Measurements from ENCODE around the gene ADPRHL1. TPM values are rescaled to one million over a fixed set of nuclear protein-coding genes. Genes with fewer than 3 reads are reported as not detected.

ADPRHL1 gene
- total RNA-seq, 1 donor from 2014 or later: 0.22 TPM

DNA sequence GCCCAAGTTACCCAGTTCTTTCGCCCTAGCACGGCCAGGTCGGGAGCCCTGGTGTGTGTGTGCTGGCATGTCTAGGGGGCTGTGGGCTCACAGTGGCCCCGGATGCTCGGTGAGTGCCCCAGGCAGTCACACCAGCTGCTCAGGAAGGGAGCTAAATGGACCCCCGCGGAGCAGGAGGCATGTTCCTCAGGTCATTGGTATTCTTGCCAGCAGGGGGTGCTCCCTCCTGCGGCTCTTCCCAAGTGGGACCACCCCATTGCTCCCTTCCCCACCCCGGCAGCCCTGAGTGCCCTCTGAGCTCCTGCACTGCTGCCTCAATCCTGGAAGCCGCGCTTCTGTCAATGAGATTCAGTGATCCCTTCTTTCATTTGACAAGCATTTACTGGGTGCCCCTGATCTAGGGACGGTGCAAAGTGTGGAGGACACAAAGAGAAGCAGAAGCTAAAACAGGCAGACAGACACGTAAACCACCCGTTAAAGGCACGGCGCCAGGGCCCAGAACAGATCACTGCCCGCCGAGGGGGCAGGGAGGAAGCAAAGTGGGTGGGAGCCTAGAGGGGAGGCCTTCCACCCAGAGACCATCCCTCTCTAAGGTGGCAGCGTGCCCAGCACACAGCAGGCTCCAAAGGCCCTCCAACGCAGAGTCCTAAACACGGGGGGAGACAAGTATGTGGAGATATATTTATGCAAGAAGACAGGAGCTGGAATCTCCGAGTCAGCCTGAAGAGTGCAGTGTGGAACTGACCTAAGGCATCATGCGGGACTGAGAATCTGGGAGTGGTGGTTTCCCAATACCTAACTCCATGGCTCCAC is 5.2 kb upstream of the ADPRHL1 start:
- TF ChIP-seq EZH2 (IDR thresholded peaks at IDR 0.05): no peak
- TF ChIP-seq EZH2phosphoT487 (IDR thresholded peaks at IDR 0.05): no peak
- TF ChIP-seq, protein P1, sequence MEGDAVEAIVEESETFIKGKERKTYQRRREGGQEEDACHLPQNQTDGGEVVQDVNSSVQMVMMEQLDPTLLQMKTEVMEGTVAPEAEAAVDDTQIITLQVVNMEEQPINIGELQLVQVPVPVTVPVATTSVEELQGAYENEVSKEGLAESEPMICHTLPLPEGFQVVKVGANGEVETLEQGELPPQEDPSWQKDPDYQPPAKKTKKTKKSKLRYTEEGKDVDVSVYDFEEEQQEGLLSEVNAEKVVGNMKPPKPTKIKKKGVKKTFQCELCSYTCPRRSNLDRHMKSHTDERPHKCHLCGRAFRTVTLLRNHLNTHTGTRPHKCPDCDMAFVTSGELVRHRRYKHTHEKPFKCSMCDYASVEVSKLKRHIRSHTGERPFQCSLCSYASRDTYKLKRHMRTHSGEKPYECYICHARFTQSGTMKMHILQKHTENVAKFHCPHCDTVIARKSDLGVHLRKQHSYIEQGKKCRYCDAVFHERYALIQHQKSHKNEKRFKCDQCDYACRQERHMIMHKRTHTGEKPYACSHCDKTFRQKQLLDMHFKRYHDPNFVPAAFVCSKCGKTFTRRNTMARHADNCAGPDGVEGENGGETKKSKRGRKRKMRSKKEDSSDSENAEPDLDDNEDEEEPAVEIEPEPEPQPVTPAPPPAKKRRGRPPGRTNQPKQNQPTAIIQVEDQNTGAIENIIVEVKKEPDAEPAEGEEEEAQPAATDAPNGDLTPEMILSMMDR (IDR thresholded peaks at IDR 0.05): peak; percentile 39
- Mint-ChIP-seq H3K4me3 (no peak overlapping the region), H3K4me1 (peaks cover 2% of the 10 kb centered on the region), H3K27me3 (ENCODE audit: insufficient read depth, low read depth) (peaks cover 3% of the 10 kb centered on the region), H3K9me3 (no peaks in the 10 kb centered on the region), H3K27ac (no peak overlapping the region), H3K36me3 (peaks cover 18% of the 10 kb centered on the region)
- Histone ChIP-seq H3K27me3 (no peaks in the 10 kb centered on the region), H3K4me3 (no peak overlapping the region), H3K9me3 (ENCODE audit: low read depth) (no peaks in the 10 kb centered on the region), H3K27ac (no peak overlapping the region), H3K4me1 (no peaks in the 10 kb centered on the region), H3K79me2 (ENCODE audit: low read depth) (no peaks in the 10 kb centered on the region), H3K9ac (no peak overlapping the region), H3K4me2 (no peak overlapping the region), H4K20me1 (ENCODE audit: low read depth) (no peaks in the 10 kb centered on the region), H3K36me3 (no peaks in the 10 kb centered on the region), H3F3A (ENCODE audit: low read depth) (no peaks in the 10 kb centered on the region), H2AFZ (replicated peaks) (no peak overlapping the region)
- peak; percentile 57 for DNase-seq (ENCODE audit: low spot score)

DNA sequence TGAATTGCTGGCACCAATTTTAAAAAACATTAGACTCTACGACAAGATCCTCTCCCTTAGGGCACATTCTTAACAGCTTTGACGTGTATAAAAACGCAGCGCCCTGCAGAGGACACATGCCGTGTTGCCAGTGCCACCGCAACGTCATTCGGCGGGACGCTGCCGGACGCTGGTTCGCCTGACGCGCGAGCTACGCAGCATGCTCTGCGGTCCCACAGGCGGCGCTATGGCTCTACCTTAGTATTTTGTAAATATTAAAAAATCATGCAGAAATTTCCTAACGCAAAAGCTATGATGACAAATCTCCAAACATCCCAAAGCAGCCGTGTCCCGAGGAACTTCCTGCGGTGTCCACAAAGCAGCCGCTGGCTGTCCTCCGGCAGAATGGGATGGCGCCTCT is 4.2 kb upstream of the ADPRHL1 start:
- no peak for DNase-seq (ENCODE audit: low spot score)
- H3K4me1 ChIP-seq: no peaks in the 10 kb centered on the region
- no peak overlapping the region for H2AFZ ChIP-seq (replicated peaks)
- H3K27me3 ChIP-seq: no peaks in the 10 kb centered on the region
- H3K4me1 Mint-ChIP-seq: peaks cover 8% of the 10 kb centered on the region
- H3K27ac Mint-ChIP-seq: no peak overlapping the region
- no peaks in the 10 kb centered on the region for H4K20me1 ChIP-seq (ENCODE audit: low read depth)
- TF ChIP-seq EZH2 (IDR thresholded peaks at IDR 0.05): no peak
- no peak for TF ChIP-seq EZH2phosphoT487 (IDR thresholded peaks at IDR 0.05)
- TF ChIP-seq, protein P1 (IDR thresholded peaks at IDR 0.05): peak; percentile 15
- no peak overlapping the region for H3K4me3 Mint-ChIP-seq
- H3K36me3 Mint-ChIP-seq: peaks cover 18% of the 10 kb centered on the region
- H3K4me3 ChIP-seq: no peak overlapping the region
- H3K27ac ChIP-seq: no peak overlapping the region
- no peaks in the 10 kb centered on the region for H3K36me3 ChIP-seq
- no peak overlapping the region for H3K9ac ChIP-seq
- H3K79me2 ChIP-seq (ENCODE audit: low read depth): no peaks in the 10 kb centered on the region
- no peaks in the 10 kb centered on the region for H3F3A ChIP-seq (ENCODE audit: low read depth)
- H3K27me3 Mint-ChIP-seq (ENCODE audit: insufficient read depth, low read depth): peaks cover 3% of the 10 kb centered on the region
- no peaks in the 10 kb centered on the region for H3K9me3 Mint-ChIP-seq
- H3K9me3 ChIP-seq (ENCODE audit: low read depth): no peaks in the 10 kb centered on the region
- no peak overlapping the region for H3K4me2 ChIP-seq

DNA sequence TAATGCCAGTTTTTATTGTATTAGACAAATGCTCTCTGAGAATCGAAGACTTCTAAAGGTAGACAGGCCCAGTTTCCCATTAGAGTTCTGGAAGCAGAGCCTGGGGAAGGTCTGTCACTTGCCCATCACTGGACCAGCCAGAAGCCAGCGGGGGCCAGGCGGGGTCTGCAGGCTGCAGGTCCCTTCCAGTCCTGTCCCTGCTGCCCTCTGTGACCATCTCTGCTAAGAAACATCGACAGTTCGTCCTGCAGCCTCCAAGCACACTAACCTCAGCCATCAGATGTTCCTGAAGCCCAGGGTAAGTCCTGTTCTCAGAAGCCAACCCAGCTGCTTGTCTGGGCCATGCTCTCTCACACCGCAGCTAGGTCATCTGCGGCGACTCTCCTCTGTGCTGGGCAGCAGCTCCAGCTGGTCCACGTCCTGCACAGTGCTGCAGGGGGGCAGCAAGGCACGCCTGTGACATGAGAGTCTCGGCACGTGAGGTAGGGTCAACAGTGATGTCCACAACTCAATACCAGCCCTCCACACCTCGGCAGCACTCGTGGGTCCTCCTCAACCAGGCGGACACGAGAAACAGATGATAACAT is 2.9 kb upstream of the ADPRHL1 start:
- Histone ChIP-seq H3K27me3 (no peaks in the 10 kb centered on the region), H3K4me2 (no peak overlapping the region), H3F3A (ENCODE audit: low read depth) (no peaks in the 10 kb centered on the region), H3K79me2 (ENCODE audit: low read depth) (no peaks in the 10 kb centered on the region), H3K27ac (no peak overlapping the region), H3K4me3 (no peak overlapping the region), H3K4me1 (no peaks in the 10 kb centered on the region), H4K20me1 (ENCODE audit: low read depth) (no peaks in the 10 kb centered on the region), H3K9me3 (ENCODE audit: low read depth) (no peaks in the 10 kb centered on the region), H3K9ac (no peak overlapping the region), H2AFZ (replicated peaks) (no peak overlapping the region), H3K36me3 (no peaks in the 10 kb centered on the region)
- H3K4me1 Mint-ChIP-seq: peaks cover 8% of the 10 kb centered on the region
- no peaks in the 10 kb centered on the region for H3K9me3 Mint-ChIP-seq
- peaks cover 4% of the 10 kb centered on the region for H3K27me3 Mint-ChIP-seq (ENCODE audit: insufficient read depth, low read depth)
- peaks cover 19% of the 10 kb centered on the region for H3K36me3 Mint-ChIP-seq
- no peak overlapping the region for H3K27ac Mint-ChIP-seq
- H3K4me3 Mint-ChIP-seq: no peak overlapping the region
- DNase-seq (ENCODE audit: low spot score): no peak
- TF ChIP-seq EZH2 (IDR thresholded peaks at IDR 0.05): no peak
- TF ChIP-seq EZH2phosphoT487 (IDR thresholded peaks at IDR 0.05): no peak
- TF ChIP-seq, protein P1 (IDR thresholded peaks at IDR 0.05): no peak
